ENCODE results near the gene EFHC1. TPM values are rescaled to one million over a fixed set of nuclear protein-coding genes. Genes with fewer than 3 reads are reported as not detected.

Gene EFHC1
- total and polyA plus RNA-seq, 2 of the 13 experiments (the other 11 are each of a cell fraction or from before 2014, with no cell fraction given) = 23.4 to 29.5 TPM

DNA sequence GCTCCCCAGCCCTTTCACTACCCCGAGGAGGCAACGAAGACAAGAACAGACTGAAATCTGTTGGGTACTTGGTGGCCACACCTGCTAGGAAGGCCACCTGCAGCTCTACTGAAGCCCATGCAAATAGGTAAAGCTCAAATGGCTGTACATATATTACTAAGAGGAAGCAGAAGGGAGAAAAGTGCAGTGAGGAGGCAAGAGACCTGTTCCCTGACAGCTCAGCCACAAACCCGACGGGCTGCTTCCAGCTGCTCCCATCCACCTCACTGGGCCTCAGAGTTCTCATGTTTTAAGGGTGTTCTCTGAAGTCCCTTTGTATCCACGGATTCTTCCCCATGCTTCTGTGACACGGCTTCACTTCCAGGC, 132.1 kb downstream of the EFHC1 start:
- H3K4me3 ChIP-seq (replicated peaks in 1 of 3; ENCODE audit: insufficient read depth in 1 of 3, low read depth in 2 of 3, low read length in 3 of 3) = no peak overlapping the region
- FAIRE-seq (no peak), DNase-seq (ENCODE audit: low spot score) (no peak), ATAC-seq (no peak; the same call in 2 of the 3 replicates)
- no TSS peak for BruUV-seq (replicated peaks)
- CTCF ChIA-PET (ENCODE audit: low intra/inter-chr PET ratio, low total read pairs) = no interaction called here
- no peaks in the 10 kb centered on the region for H3K9me3 ChIP-seq (ENCODE audit: low read length)
- H2AFZ ChIP-seq (ENCODE audit: low read length) = no peak overlapping the region
- intact Hi-C loops (cut with micrococcal nuclease; ENCODE audit: unreplicated experiment) = no loop called here
- H3K4me1 ChIP-seq (ENCODE audit: insufficient read depth, low read length) = peaks cover 75% of the 10 kb centered on the region
- H3K4me2 ChIP-seq (ENCODE audit: low read depth, low read length) = no peak overlapping the region; the same call in 1 of the 2 replicates
- no peak overlapping the region; the same call in 1 of the 2 replicates for H3K9ac ChIP-seq (ENCODE audit: insufficient read depth, low read depth, low read length)
- POLR2A ChIA-PET = interaction anchor here (2.3 kb wide), 1 partner anchor 24 kb away, joined by 10 read pairs; the partner anchor contains the start of gene TRAM2
- peaks cover 35% of the 10 kb centered on the region for H4K20me1 ChIP-seq (ENCODE audit: insufficient read depth, low read length)
- 87% methylated on average over 6 of the region's 6 CpGs for WGBS (ENCODE audit: low lambda C conversion rate)
- no peaks in the 10 kb centered on the region for H3K27me3 ChIP-seq (ENCODE audit: control insufficient read depth in 1 of 2, insufficient read depth in 2 of 2, low read length in 2 of 2)
- peaks cover 95% of the 10 kb centered on the region for H3K79me2 ChIP-seq (ENCODE audit: insufficient read depth, low read length)
- peaks cover 10 to 21% of the 10 kb centered on the region in 2 experiments for H3K36me3 ChIP-seq (replicated peaks in 1 of 2; ENCODE audit: control insufficient read depth in 1 of 2, insufficient read depth in 2 of 2, low read length in 2 of 2)
- in situ Hi-C loops (cut with HindIII; ENCODE audit: extremely low pct_ligation_motif_present, low pct_unique_long_range_greater_than_20kb) = no loop called here
- H3K27ac ChIP-seq (ENCODE audit: extremely low read length, insufficient read depth, low read length) = no peak overlapping the region
- TF ChIP-seq, protein P1, sequence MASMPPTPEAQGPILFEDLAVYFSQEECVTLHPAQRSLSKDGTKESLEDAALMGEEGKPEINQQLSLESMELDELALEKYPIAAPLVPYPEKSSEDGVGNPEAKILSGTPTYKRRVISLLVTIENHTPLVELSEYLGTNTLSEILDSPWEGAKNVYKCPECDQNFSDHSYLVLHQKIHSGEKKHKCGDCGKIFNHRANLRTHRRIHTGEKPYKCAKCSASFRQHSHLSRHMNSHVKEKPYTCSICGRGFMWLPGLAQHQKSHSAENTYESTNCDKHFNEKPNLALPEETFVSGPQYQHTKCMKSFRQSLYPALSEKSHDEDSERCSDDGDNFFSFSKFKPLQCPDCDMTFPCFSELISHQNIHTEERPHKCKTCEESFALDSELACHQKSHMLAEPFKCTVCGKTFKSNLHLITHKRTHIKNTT (CRISPR knock-in tag; IDR thresholded peaks at IDR 0.05) = no peak
- no peak for TF ChIP-seq ZNF749 (CRISPR knock-in tag; IDR thresholded peaks at IDR 0.05; ENCODE audit: borderline replicate concordance)
- no peak for TF ChIP-seq ZNF230 (CRISPR knock-in tag; IDR thresholded peaks at IDR 0.05)
- TF ChIP-seq ZBTB7B (CRISPR knock-in tag; IDR thresholded peaks at IDR 0.05) = no peak
- TF ChIP-seq, protein P2, sequence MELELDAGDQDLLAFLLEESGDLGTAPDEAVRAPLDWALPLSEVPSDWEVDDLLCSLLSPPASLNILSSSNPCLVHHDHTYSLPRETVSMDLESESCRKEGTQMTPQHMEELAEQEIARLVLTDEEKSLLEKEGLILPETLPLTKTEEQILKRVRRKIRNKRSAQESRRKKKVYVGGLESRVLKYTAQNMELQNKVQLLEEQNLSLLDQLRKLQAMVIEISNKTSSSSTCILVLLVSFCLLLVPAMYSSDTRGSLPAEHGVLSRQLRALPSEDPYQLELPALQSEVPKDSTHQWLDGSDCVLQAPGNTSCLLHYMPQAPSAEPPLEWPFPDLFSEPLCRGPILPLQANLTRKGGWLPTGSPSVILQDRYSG (CRISPR knock-in tag; IDR thresholded peaks at IDR 0.05) = no peak
- TF ChIP-seq, protein P3, sequence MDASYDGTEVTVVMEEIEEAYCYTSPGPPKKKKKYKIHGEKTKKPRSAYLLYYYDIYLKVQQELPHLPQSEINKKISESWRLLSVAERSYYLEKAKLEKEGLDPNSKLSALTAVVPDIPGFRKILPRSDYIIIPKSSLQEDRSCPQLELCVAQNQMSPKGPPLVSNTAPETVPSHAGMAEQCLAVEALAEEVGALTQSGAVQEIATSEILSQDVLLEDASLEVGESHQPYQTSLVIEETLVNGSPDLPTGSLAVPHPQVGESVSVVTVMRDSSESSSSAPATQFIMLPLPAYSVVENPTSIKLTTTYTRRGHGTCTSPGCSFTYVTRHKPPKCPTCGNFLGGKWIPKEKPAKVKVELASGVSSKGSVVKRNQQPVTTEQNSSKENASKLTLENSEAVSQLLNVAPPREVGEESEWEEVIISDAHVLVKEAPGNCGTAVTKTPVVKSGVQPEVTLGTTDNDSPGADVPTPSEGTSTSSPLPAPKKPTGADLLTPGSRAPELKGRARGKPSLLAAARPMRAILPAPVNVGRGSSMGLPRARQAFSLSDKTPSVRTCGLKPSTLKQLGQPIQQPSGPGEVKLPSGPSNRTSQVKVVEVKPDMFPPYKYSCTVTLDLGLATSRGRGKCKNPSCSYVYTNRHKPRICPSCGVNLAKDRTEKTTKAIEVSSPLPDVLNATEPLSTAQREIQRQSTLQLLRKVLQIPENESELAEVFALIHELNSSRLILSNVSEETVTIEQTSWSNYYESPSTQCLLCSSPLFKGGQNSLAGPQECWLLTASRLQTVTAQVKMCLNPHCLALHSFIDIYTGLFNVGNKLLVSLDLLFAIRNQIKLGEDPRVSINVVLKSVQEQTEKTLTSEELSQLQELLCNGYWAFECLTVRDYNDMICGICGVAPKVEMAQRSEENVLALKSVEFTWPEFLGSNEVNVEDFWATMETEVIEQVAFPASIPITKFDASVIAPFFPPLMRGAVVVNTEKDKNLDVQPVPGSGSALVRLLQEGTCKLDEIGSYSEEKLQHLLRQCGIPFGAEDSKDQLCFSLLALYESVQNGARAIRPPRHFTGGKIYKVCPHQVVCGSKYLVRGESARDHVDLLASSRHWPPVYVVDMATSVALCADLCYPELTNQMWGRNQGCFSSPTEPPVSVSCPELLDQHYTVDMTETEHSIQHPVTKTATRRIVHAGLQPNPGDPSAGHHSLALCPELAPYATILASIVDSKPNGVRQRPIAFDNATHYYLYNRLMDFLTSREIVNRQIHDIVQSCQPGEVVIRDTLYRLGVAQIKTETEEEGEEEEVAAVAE (CRISPR knock-in tag; IDR thresholded peaks at IDR 0.05; ENCODE audit: borderline replicate concordance) = no peak
- TF ChIP-seq SIN3B (IDR thresholded peaks at IDR 0.05; ENCODE audit: low read length) = no peak
- 0 out of 2 replicates have a peak, but pooled peaks have one; percentile 25 for TF ChIP-seq ZNF292 (CRISPR knock-in tag; IDR thresholded peaks at IDR 0.05; ENCODE audit: borderline replicate concordance, low read depth)
- TF ChIP-seq CENPT (CRISPR knock-in tag; IDR thresholded peaks at IDR 0.05; ENCODE audit: low read depth) = no peak
- TF ChIP-seq NFKBIZ (CRISPR knock-in tag; IDR thresholded peaks at IDR 0.05) = no peak
- TF ChIP-seq, protein P4, sequence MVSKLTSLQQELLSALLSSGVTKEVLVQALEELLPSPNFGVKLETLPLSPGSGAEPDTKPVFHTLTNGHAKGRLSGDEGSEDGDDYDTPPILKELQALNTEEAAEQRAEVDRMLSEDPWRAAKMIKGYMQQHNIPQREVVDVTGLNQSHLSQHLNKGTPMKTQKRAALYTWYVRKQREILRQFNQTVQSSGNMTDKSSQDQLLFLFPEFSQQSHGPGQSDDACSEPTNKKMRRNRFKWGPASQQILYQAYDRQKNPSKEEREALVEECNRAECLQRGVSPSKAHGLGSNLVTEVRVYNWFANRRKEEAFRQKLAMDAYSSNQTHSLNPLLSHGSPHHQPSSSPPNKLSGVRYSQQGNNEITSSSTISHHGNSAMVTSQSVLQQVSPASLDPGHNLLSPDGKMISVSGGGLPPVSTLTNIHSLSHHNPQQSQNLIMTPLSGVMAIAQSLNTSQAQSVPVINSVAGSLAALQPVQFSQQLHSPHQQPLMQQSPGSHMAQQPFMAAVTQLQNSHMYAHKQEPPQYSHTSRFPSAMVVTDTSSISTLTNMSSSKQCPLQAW (CRISPR knock-in tag; IDR thresholded peaks at IDR 0.05) = no peak
- TF ChIP-seq, protein P5, sequence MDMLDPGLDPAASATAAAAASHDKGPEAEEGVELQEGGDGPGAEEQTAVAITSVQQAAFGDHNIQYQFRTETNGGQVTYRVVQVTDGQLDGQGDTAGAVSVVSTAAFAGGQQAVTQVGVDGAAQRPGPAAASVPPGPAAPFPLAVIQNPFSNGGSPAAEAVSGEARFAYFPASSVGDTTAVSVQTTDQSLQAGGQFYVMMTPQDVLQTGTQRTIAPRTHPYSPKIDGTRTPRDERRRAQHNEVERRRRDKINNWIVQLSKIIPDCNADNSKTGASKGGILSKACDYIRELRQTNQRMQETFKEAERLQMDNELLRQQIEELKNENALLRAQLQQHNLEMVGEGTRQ (IDR thresholded peaks at IDR 0.05; ENCODE audit: low read depth, low read length) = 0 out of 2 replicates have a peak, but pooled peaks have one; percentile 4
- TF ChIP-seq, protein P5 (CRISPR knock-in tag; IDR thresholded peaks at IDR 0.05; ENCODE audit: borderline replicate concordance) = no peak
